KOPT-K1 (cell line): ENCODE measurements around the gene GBA2.
A peak's percentile ranks its signal among the peaks of the same experiment; 100 is the strongest.

Source experiments
- H3K27ac ChIP-seq: fragments of 200-600 bp; sonication (generic); 2 replicates; pipeline ENCODE4 v1.5.1; 2016; ENCODE audit warnings: antibody characterized with exemption, mild to moderate bottlenecking, low read depth, low read length; ENCODE audit not compliant: poor library complexity, severe bottlenecking
- H3K36me3 ChIP-seq: fragments of 200-600 bp; sonication (generic); 2 replicates; pipeline ENCODE4 v1.5.1; 2017; ENCODE audit warnings: antibody characterized with exemption, mild to moderate bottlenecking, low read length, moderate library complexity; ENCODE audit not compliant: insufficient read depth
- H3K9me3 ChIP-seq: fragments of 200-600 bp; sonication (generic); 2 replicates; pipeline ENCODE4 v1.5.1; 2017; ENCODE audit warnings: antibody characterized with exemption, low read length, mild to moderate bottlenecking; ENCODE audit not compliant: insufficient read depth, poor library complexity, severe bottlenecking

Gene GBA2

DNA sequence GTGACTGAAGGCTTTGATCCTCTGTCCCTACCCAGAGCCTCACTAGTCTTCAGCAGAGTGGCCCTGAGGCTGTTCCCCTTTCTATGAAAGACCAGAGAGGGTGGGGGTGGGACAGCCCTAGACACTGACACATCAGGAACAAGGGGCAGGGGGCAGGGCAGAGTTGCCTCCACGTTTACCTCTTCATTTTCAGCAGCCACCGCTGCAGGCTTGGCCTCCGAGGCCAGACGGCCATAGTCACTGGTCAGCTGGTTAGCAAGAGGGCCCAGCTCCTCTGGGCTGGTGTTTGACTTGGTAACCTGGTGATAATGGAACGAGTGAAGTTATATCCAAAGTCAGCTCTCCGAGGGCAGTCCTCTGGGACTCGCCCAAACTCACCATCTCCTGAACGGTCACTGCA lies 43.7 kb downstream of the GBA2 start:
- H3K9me3 ChIP-seq = no peaks in the 10 kb centered on the region
- H3K36me3 ChIP-seq = peaks cover 97% of the 10 kb centered on the region
- H3K27ac ChIP-seq = no peak overlapping the region

DNA sequence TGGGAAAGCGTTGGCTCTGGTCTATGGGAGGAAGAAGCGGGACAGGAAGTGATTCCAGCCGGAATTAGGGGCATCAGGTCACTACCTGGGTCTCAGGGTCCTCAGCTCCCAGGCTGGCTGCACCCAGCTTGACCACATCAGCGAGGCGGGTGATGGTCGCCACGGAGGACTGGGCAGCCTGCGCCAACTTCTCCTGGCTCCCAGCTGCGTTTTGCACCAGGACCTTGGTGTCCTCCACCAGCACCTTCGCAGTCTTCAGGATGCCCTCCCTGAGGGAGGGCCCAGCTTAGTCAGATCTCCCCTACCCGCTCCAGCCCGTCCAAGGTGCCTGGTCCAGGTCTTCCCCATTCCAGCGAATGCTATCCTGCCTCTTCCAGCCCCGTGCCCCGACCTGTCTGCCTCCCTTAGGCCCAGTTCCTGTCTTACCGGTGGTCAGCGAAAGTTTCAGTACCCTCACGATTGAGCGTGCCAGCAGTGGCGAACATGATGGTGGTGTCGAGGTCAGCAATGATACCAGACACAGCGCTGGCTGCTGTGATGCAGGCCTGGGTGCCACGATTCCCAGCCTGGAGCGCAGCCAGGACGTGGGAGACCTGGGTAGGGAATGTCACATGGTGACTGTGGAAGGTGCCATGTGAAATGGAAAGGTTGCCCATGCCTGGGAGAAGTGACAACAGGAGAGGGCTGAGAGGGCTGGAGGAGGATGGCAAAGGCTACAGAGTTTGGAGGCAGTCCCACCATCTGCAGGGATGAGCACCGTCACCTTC lies 44.9 kb downstream of the GBA2 start:
- peaks cover 100% of the 10 kb centered on the region for H3K36me3 ChIP-seq

DNA sequence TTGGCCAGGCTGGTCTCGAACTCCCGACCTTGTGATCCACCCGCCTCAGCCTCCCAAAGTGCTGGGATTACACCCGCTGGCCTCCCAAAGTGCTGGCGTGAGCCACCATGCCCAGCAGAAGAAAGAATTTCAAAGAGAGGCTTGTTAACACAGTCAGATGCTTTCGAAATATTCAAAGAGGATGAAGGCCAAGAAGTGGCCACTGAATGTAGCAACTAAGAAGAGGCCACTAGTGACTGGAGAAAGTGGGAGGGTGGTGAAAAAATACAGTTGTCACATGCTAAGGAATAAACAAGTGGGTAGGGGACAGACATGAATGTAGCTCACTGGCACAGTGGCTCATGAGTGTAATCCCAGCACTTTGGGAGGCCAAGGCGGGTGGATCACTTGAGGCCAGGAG lies 46.3 kb downstream of the GBA2 start:
- peaks cover 100% of the 10 kb centered on the region for H3K36me3 ChIP-seq

More for the DNA sequence above, 44.9 kb downstream of the GBA2 start:
- no peak overlapping the region for H3K27ac ChIP-seq
- no peaks in the 10 kb centered on the region for H3K9me3 ChIP-seq

DNA sequence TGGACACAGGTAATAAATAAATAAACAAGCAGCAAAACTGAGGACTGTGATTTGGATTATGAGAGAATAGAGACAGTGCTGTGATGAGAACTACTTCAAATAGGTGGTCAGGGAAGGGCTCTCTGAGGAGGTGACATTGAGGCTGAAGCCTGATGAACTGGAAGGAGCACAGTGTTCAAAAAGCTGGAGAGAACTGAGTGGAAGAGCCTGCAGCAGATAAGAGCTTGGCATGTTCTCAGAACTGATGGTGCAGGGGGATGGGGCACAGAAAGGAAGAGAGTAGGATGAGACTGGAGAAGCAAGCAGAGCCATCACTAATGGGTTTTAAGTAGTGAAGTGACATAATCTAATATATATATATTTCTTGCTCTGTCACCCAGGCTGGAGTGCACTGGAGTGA lies 48.1 kb downstream of the GBA2 start:
- Histone ChIP-seq H3K27ac (no peak overlapping the region), H3K9me3 (no peaks in the 10 kb centered on the region), H3K36me3 (peaks cover 100% of the 10 kb centered on the region)

More for the DNA sequence above, 46.3 kb downstream of the GBA2 start:
- Histone ChIP-seq H3K9me3 (no peaks in the 10 kb centered on the region), H3K27ac (no peak overlapping the region)

- H3K27ac ChIP-seq = no peak overlapping the region
- H3K9me3 ChIP-seq = no peaks in the 10 kb centered on the region
- H3K36me3 ChIP-seq = peaks cover 96% of the 10 kb centered on the region
Measured at GRCh38 chr9:35700031-35700430, 49.0 kb downstream of the GBA2 start.

DNA sequence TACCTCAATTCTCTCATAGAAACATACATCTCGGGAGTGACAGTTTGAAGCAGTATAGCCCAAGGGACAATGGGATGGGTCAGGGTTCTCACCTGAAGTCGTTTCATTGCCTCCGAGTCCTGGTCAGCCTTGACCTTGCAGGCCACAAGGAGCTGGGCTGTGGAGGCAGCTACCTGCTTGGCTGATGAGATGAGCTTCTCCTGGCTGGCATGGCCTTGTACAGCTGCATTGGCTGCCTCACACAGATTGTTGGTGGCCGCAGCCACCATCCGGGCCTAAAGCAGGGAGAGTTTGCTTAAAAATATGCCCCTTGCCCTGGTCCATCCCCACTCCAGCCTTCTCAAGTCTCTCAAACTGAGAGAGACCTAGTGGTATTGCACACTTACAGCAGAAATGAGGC lies 50.8 kb downstream of the GBA2 start:
- H3K27ac ChIP-seq = no peak overlapping the region
- peaks cover 78% of the 10 kb centered on the region for H3K36me3 ChIP-seq
- H3K9me3 ChIP-seq = no peaks in the 10 kb centered on the region

GRCh38 chr9:35697486-35697885 lies 51.5 kb downstream of the GBA2 start:
- Histone ChIP-seq H3K9me3 (no peaks in the 10 kb centered on the region), H3K36me3 (peaks cover 70% of the 10 kb centered on the region), H3K27ac (no peak overlapping the region)

GRCh38 chr9:35696520-35697215 lies 52.4 kb downstream of the GBA2 start:
- H3K27ac ChIP-seq = no peak overlapping the region
- H3K9me3 ChIP-seq = no peaks in the 10 kb centered on the region
- H3K36me3 ChIP-seq = peaks cover 62% of the 10 kb centered on the region

DNA sequence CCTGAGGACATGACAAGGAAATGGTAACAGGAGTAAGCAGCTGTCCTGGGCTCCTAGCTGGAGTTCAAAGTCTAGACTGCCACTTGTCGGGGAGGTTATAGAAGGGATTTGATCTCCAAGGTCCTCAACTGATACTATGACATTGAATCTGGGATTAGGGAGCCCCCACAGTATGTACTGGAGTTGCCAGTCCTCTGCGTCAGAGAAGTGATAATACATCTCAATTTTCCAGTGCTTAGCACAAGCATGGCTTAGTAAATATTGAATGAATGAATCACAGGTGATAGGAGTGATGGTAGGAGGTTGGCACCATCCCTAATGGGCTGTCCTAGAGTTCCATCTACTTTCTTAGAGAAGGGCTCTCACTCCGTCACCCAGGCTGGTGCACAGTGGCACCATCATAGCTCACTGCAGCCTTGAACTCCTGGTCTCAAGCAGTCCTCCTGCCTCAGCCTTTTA lies 53.1 kb downstream of the GBA2 start:
- Histone ChIP-seq H3K9me3 (no peaks in the 10 kb centered on the region), H3K27ac (no peak overlapping the region), H3K36me3 (peaks cover 55% of the 10 kb centered on the region)

DNA sequence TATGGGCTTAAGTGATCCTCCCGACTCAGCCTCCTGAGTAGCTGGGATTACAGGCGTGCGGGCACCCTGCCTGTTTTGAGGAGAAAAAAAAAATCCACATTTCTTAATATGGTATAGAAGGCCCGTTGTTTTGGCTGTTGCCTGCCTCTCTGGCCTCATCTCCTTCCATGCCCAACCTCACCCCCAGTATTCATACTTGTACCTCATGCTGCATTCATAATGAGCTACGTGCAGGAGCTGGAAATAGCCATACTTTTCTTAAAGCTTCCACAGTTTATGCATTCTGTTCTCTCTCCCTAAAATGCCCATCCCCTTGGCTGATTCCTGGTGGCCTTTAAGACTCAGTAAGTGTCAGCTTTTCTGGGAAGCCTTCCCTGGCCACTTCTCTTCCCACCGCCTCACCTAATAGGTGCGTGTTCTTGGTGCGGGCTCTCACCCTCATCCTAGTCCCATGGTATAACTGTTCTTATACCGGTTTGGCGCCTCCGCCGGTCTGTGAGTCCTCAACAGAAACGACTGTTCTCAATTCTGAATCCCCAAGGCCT lies 57.2 kb downstream of the GBA2 start:
- H3K27ac ChIP-seq = no peak overlapping the region
- no peaks in the 10 kb centered on the region for H3K9me3 ChIP-seq
- H3K36me3 ChIP-seq = peaks cover 13% of the 10 kb centered on the region

DNA sequence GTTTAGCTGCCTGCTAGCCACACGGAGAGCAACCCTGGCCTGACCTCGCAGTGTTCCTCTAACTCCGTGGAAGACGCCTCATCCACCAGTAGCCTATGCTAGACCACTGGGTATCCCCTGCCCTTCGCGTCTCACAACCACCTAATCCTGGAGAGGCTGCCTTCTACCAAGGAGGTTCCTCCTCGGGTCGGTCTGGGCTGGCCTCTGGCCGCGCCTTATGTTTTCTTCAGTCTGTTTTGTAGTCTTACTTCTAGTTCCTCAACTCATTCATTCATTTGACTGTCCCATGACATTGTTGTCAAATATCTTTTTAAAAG lies 57.7 kb downstream of the GBA2 start:
- no peaks in the 10 kb centered on the region for H3K9me3 ChIP-seq
- H3K36me3 ChIP-seq = peaks cover 8% of the 10 kb centered on the region
- H3K27ac ChIP-seq = peak overlapping the region; percentile 66

DNA sequence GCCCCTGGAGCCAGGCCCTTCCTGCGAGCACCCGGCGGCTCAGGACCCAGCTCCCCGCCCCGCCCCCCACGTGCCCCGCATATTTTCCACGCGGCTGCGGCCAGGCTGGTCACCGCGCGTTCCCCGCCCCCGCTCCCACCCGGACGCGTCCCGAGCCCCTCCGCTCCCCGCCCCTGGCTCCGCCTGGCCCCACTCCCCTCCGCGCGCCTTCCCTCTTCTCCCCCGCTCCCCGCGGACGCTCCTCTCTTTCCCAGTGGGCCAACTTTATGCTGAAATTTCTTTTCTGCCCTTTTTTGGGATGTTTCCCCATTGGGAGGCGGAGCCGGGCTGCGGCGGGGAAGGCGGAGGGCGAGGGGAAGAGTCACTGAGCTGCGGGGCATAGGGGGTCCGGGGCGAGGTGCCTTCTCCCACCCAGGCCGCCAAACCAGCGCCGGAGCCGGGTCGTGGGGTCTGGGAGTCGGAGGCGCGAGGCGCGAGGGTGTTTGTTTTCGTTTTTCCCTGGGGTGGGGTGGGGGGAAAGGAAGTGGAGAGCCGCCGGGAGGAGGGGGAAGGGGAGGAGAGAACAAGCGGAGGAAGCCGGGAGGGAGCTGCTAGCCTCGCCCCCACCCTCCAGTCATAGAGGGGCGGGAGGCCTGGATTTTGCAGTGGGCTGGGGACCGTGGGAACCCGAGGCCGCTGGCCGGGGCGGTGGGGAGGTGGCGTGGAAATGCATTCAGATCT lies 58.3 kb downstream of the GBA2 start:
- H3K36me3 ChIP-seq = peaks cover 3% of the 10 kb centered on the region; the same call in 1 of the 2 replicates
- H3K9me3 ChIP-seq = no peaks in the 10 kb centered on the region
- H3K27ac ChIP-seq = peak overlapping the region; percentile 66

GRCh38 chr9:35690294-35690613 lies 58.8 kb downstream of the GBA2 start:
- no peaks in the 10 kb centered on the region for H3K9me3 ChIP-seq
- no peaks in the 10 kb centered on the region for H3K36me3 ChIP-seq
- peak overlapping the region; percentile 66 for H3K27ac ChIP-seq

DNA sequence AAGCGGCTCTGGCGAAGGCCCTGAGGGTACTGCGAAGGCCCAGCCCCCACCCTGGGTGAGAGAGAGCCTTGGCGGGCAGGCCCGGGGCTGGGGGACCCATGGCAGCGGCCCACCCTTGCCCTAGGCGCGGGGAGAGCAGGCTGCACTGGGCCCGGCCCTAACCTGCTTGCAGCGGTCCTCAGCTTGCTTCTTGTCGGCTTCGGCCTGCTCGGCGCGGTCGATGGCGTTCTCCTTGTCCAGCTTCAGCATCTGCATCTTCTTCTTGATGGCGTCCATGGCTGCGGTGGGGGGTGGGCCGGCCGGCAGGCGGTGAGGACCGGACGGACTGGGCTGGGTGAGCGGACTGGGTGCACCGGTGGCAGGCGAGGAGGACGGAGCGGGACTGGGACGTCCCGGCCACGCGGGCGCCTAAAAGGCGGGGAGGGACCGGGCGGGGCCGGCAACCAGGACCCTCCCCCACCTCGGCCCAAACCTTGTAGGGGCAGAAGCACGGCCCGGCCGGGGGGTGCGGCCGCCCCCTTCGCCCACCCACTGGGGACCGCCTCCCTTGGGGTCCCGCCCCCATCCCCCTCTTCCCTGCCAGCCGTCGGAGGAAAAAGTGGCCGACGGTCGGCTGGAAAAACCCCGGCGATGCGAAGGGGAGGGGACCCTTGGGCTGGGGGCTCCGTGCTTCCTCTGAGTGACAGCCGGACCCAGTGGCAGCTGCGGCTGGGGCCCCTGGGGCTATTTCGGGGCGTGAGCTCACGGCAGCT lies 59.3 kb downstream of the GBA2 start, which contains the start of gene TPM2:
TSS of gene TPM2 (minus strand) at position 384 of the 752 bp plus-strand sequence. CDS start at position 276, 108 bp downstream.
- Histone ChIP-seq H3K36me3 (no peaks in the 10 kb centered on the region), H3K9me3 (no peaks in the 10 kb centered on the region), H3K27ac (peak within 1 kb of the TSS; percentile 66)
